ENCODE measurements around the gene RASGRP2. TPM values are rescaled to one million over a fixed set of nuclear protein-coding genes. Genes with fewer than 3 reads are reported as not detected.

RASGRP2 gene
- total RNA-seq, 2 donors from 2014 or later: 13.3 to 28.7 TPM

GRCh38 chr11:64720167-64720566 lies 23.8 kb downstream of the RASGRP2 start:
- no peak for DNase-seq (ENCODE audit: low spot score)
- no peak overlapping the region for H3K27ac ChIP-seq
- no peaks in the 10 kb centered on the region for H3K9me3 ChIP-seq
- intact Hi-C loops (cut with DNase I): no loop called here
- no peak overlapping the region for H3K4me3 ChIP-seq
- peaks cover 37% of the 10 kb centered on the region for H3K27me3 ChIP-seq (replicated peaks; ENCODE audit: insufficient read depth)
- no peaks in the 10 kb centered on the region for H3K4me1 ChIP-seq (replicated peaks)
- WGBS: 74% methylated on average over 9 of the region's 9 CpGs
- no peaks in the 10 kb centered on the region for H3K36me3 ChIP-seq
- TF ChIP-seq POLR2A (IDR thresholded peaks at IDR 0.05) (no peak), POLR2AphosphoS5 (IDR thresholded peaks at IDR 0.05) (no peak), CTCF (IDR thresholded peaks at IDR 0.05) (no peak)

GRCh38 chr11:64719406-64719805 lies 24.5 kb downstream of the RASGRP2 start:
- DNase-seq (ENCODE audit: low spot score): no peak
- 86% methylated on average over 10 of the region's 10 CpGs for WGBS
- Histone ChIP-seq H3K4me1 (replicated peaks) (no peaks in the 10 kb centered on the region), H3K36me3 (no peaks in the 10 kb centered on the region), H3K27ac (no peak overlapping the region), H3K4me3 (no peak overlapping the region), H3K9me3 (no peaks in the 10 kb centered on the region), H3K27me3 (replicated peaks; ENCODE audit: insufficient read depth) (peaks cover 37% of the 10 kb centered on the region)
- intact Hi-C loops (cut with DNase I): no loop called here
- TF ChIP-seq POLR2AphosphoS5 (IDR thresholded peaks at IDR 0.05): no peak

- no peak overlapping the region for H3K27ac ChIP-seq
- H3K27me3 ChIP-seq (replicated peaks; ENCODE audit: insufficient read depth): peaks cover 37% of the 10 kb centered on the region
- no peak for DNase-seq (ENCODE audit: low spot score)
- no peaks in the 10 kb centered on the region for H3K4me1 ChIP-seq (replicated peaks)
- TF ChIP-seq CTCF (IDR thresholded peaks at IDR 0.05) (no peak), POLR2A (IDR thresholded peaks at IDR 0.05) (no peak), POLR2AphosphoS5 (IDR thresholded peaks at IDR 0.05) (no peak)
- 65% methylated on average over 4 of the region's 4 CpGs for WGBS
- H3K4me3 ChIP-seq: no peak overlapping the region
- intact Hi-C loops (cut with DNase I): no loop called here
- H3K36me3 ChIP-seq: no peaks in the 10 kb centered on the region
- H3K9me3 ChIP-seq: no peaks in the 10 kb centered on the region
Observed at GRCh38 chr11:64718780-64719124, 25.2 kb downstream of the RASGRP2 start.

- peaks cover 37% of the 10 kb centered on the region for H3K27me3 ChIP-seq (replicated peaks; ENCODE audit: insufficient read depth)
- no peak for DNase-seq (ENCODE audit: low spot score)
Observed at GRCh38 chr11:64718084-64718779, 25.7 kb downstream of the RASGRP2 start.

GRCh38 chr11:64717268-64717578 lies 26.7 kb downstream of the RASGRP2 start:
- no peak overlapping the region for H3K27ac ChIP-seq
- H3K36me3 ChIP-seq: no peaks in the 10 kb centered on the region
- no peak overlapping the region for H3K4me3 ChIP-seq
- intact Hi-C loops (cut with DNase I): no loop called here
- no peak for TF ChIP-seq CTCF (IDR thresholded peaks at IDR 0.05)
- no peaks in the 10 kb centered on the region for H3K9me3 ChIP-seq
- WGBS: 80% methylated on average over 4 of the region's 4 CpGs
- no peak for DNase-seq (ENCODE audit: low spot score)
- H3K4me1 ChIP-seq (replicated peaks): no peaks in the 10 kb centered on the region
- H3K27me3 ChIP-seq (replicated peaks; ENCODE audit: insufficient read depth): peaks cover 37% of the 10 kb centered on the region

More at GRCh38 chr11:64718084-64718779, 25.7 kb downstream of the RASGRP2 start:
- H3K36me3 ChIP-seq: no peaks in the 10 kb centered on the region
- no peak overlapping the region for H3K4me3 ChIP-seq
- no peak overlapping the region for H3K27ac ChIP-seq
- no peaks in the 10 kb centered on the region for H3K4me1 ChIP-seq (replicated peaks)
- TF ChIP-seq POLR2AphosphoS5 (IDR thresholded peaks at IDR 0.05) (no peak), POLR2A (IDR thresholded peaks at IDR 0.05) (no peak), CTCF (IDR thresholded peaks at IDR 0.05) (no peak)
- 77% methylated on average over 15 of the region's 15 CpGs for WGBS
- H3K9me3 ChIP-seq: no peaks in the 10 kb centered on the region
- intact Hi-C loops (cut with DNase I): no loop called here

Data from prostate gland (tissue), 2 donors.